HCT116 (cell line): ENCODE data around the gene EEF1A2. TPM values are rescaled to one million over a fixed set of nuclear protein-coding genes. Genes with fewer than 3 reads are reported as not detected.

Source experiments
- ATAC-seq: fragments of 200-7000 bp; cut with Tn5 transposase; 2 replicates; pipeline ENCODE4 v1.9.1; 2020; ENCODE audit warnings: mild to moderate bottlenecking, moderate library complexity
- BruUV-seq: library from RNA; stranded (reverse); fragments of 400-500 nt; replicated peaks from 2 replicates; lab custom pipeline; 2021; lab: Mats Ljungman, UMichigan
- CTCF ChIA-PET: fragments of 300-600 bp; sonication (Branson Sonifier 250); formaldehyde crosslinking; loops from one replicate; lab custom pipeline; 2021; ENCODE audit warnings: antibody characterized with exemption; lab: Charles Lee
- POLR2A ChIA-PET: fragments of 300-600, 350-600 bp; sonication (Branson Sonifier 250); formaldehyde crosslinking; loops from one replicate; lab custom pipeline; 2021; ENCODE audit warnings: antibody characterized with exemption; lab: Charles Lee
- RAD21 ChIA-PET, 2 experiments: fragments of 300-600 bp; sonication (Branson Sonifier 250); formaldehyde crosslinking; loops; one replicate each; lab custom pipeline; 2023; ENCODE audit warnings: low total read pairs in 2 of 2; ENCODE audit not compliant: uncharacterized antibody in 2 of 2, unreplicated experiment in 2 of 2, low non-redundant PET in 1 of 2; lab: Charles Lee
- DNase-seq: peaks from one replicate; pipeline ENCODE4 v3.0.0-alpha.2; 2010; ENCODE audit warnings: low read depth, low spot score
- H2AFZ ChIP-seq: fragments of 200-600 bp; shearing (Covaris generic), sonication (generic); 2 replicates; pipeline ENCODE4 v1.6.1; 2017; ENCODE audit warnings: low read depth, mixed run types, mixed read lengths, antibody characterized with exemption, low read length; ENCODE audit not compliant: poor library complexity, severe bottlenecking
- H3K27ac ChIP-seq: 2 replicates; pipeline ENCODE4 v1.5.1; 2012; ENCODE audit warnings: low read depth, low read length
- H3K27me3 ChIP-seq: fragments of 200-600 bp; sonication (generic); 2 replicates; pipeline ENCODE4 v1.6.1; 2016; ENCODE audit warnings: mixed run types, low read length, mixed read lengths; ENCODE audit not compliant: insufficient read depth
- H3K36me3 ChIP-seq, 2 experiments: fragments of 200-500 bp in 1 of 2; fragments of 200-600 bp in 1 of 2; sonication (Bioruptor generic) in 1 of 2; sonication (generic) in 1 of 2; 2 replicates each; pipeline versions ENCODE4 v1.5.1 to v1.6.1; 2014 to 2016; ENCODE audit warnings: low read length in 2 of 2, inconsistent platforms in 1 of 2, mixed read lengths in 1 of 2, mixed run types in 1 of 2; ENCODE audit not compliant: insufficient read depth in 2 of 2, control insufficient read depth in 1 of 2
- H3K4me1 ChIP-seq, 2 experiments: fragments of 200-600 bp in 1 of 2; sonication (generic) in 1 of 2; 2 replicates each; pipeline versions ENCODE4 v1.5.1 to v1.6.1; 2012 to 2017; ENCODE audit warnings: low read length in 2 of 2, inconsistent platforms in 1 of 2, mild to moderate bottlenecking in 1 of 2, mixed read lengths in 1 of 2, mixed run types in 1 of 2, moderate library complexity in 1 of 2; ENCODE audit not compliant: insufficient read depth in 2 of 2, control insufficient read depth in 1 of 2
- H3K4me2 ChIP-seq: fragments of 200-600 bp; sonication (generic); 2 replicates; pipeline ENCODE4 v1.6.1; 2017; ENCODE audit warnings: mixed run types, low read length, mixed read lengths
- H3K4me3 ChIP-seq, 2 experiments: fragments of 200-600 bp in 1 of 2; sonication (generic) in 1 of 2; replicated peaks in 1 of 2; 2 replicates each; pipeline ENCODE4 v1.5.1; 2011 to 2016; ENCODE audit warnings: low read length in 2 of 2, control low read depth in 1 of 2, low read depth in 1 of 2, mild to moderate bottlenecking in 1 of 2, mixed read lengths in 1 of 2, mixed run types in 1 of 2
- H3K79me2 ChIP-seq: fragments of 200-600 bp; sonication (generic); 2 replicates; pipeline ENCODE4 v1.6.1; 2017; ENCODE audit warnings: mild to moderate bottlenecking, mixed run types, low read length, moderate library complexity, mixed read lengths; ENCODE audit not compliant: insufficient read depth
- H3K9ac ChIP-seq: fragments of 200-600 bp; sonication (generic); 2 replicates; pipeline ENCODE4 v1.6.1; 2016; ENCODE audit warnings: low read length, mixed read lengths
- H3K9me2 ChIP-seq: fragments of 200-600 bp; sonication (generic), shearing (Covaris generic); 2 replicates; pipeline ENCODE4 v1.6.1; 2017; ENCODE audit warnings: mixed run types, mild to moderate bottlenecking, moderate library complexity; ENCODE audit not compliant: insufficient read depth
- H3K9me3 ChIP-seq, 2 experiments: fragments of 200-500 bp in 1 of 2; fragments of 200-600 bp in 1 of 2; sonication (Bioruptor generic) in 1 of 2; sonication (generic) in 1 of 2; 2 replicates each; pipeline ENCODE4 v1.6.1; 2014 to 2017; ENCODE audit warnings: low read length in 2 of 2, mixed read lengths in 2 of 2, inconsistent platforms in 1 of 2, low read depth in 1 of 2, mild to moderate bottlenecking in 1 of 2, mixed run types in 1 of 2, moderate library complexity in 1 of 2; ENCODE audit not compliant: control insufficient read depth in 1 of 2, insufficient read depth in 1 of 2
- H4K20me1 ChIP-seq: fragments of 200-600 bp; sonication (generic), shearing (Covaris generic); 2 replicates; pipeline ENCODE4 v1.6.1; 2017; ENCODE audit warnings: mixed run types, mild to moderate bottlenecking, moderate library complexity; ENCODE audit not compliant: insufficient read depth
- CBX3 ChIP-seq: IDR thresholded peaks from 2 replicates; pipeline ENCODE4 v1.6.1; 2012; ENCODE audit warnings: low read depth
- CEBPB ChIP-seq: IDR thresholded peaks from 2 replicates; pipeline ENCODE4 v1.6.1; 2012; ENCODE audit warnings: low read depth
- ELF1 ChIP-seq: IDR thresholded peaks from 2 replicates; pipeline ENCODE4 v1.6.1; 2012; ENCODE audit warnings: low read depth, borderline replicate concordance
- EZH2phosphoT487 ChIP-seq: fragments of 200-600 bp; IDR thresholded peaks from 2 replicates; pipeline ENCODE4 v1.6.1; 2018; ENCODE audit warnings: antibody characterized with exemption, borderline replicate concordance
- JUND ChIP-seq: IDR thresholded peaks from 2 replicates; pipeline ENCODE4 v1.6.1; 2012
- POLR2AphosphoS5 ChIP-seq: IDR thresholded peaks from 2 replicates; pipeline ENCODE4 v1.6.1; 2011; ENCODE audit warnings: mild to moderate bottlenecking, low read depth, low read length, moderate library complexity
- SIN3A ChIP-seq: IDR thresholded peaks from 2 replicates; pipeline ENCODE4 v1.6.1; 2012; ENCODE audit warnings: low read depth
- ZFX ChIP-seq: fragments of 450-650 bp; IDR thresholded peaks from 2 replicates; pipeline ENCODE4 v1.6.1; 2017
- ZNF274 ChIP-seq: fragments of 200-500 bp; sonication (Bioruptor generic); IDR thresholded peaks from 2 replicates; pipeline ENCODE4 v1.6.1; 2014; ENCODE audit warnings: mild to moderate bottlenecking, low read depth, low read length, inconsistent platforms
- intact Hi-C: fragments of 100-400 bp; cut with micrococcal nuclease; formaldehyde crosslinking; loops from 2 replicates; pipeline ENCODE4 v1.10.0; 2022
- total RNA-seq: library from RNA; stranded (reverse); gene quantifications from one replicate; pipeline ENCODE4 v1.2.1, GENCODE V29; 2021; ENCODE audit not compliant: unreplicated experiment
- TF ChIP-seq, protein P1 (sequence below): IDR thresholded peaks from 2 replicates; pipeline ENCODE4 v1.6.1; 2012
- TF ChIP-seq, protein P2 (sequence below): IDR thresholded peaks from 2 replicates; pipeline ENCODE4 v1.6.1; 2012; ENCODE audit warnings: low read depth

EEF1A2 gene
- total RNA-seq, 1 experiment from 2014 or later, result 454 TPM

DNA sequence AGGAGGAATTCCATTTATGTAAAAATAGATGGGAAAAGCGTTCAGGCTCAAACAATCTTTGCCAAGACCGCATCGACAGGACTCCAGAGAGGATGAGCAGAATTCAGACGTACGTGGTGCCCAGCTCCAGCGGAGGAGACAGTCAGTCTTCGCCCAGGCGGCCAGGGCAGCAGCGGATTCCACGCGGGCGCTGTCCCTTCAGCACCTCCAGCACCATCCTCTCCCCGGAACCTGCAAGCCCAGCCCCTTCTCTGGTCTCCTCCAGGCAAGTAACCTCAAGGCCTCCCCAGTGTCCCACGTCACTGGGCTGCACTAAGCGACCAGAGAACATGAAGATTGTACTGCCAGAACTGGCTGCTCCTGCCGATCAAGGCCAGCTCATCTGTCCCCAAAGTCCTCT is 23.7 kb downstream of the EEF1A2 start:
- Histone ChIP-seq H3K9ac (no peak overlapping the region), H3K9me3 (no peaks in the 10 kb centered on the region), H3K79me2 (peaks cover 18% of the 10 kb centered on the region; the same call in 1 of the 2 replicates), H3K27ac (no peak overlapping the region), H3K9me2 (no peaks in the 10 kb centered on the region), H4K20me1 (no peaks in the 10 kb centered on the region), H3K4me2 (no peak overlapping the region), H3K27me3 (no peaks in the 10 kb centered on the region), H3K36me3 (no peaks in the 10 kb centered on the region), H3K4me3 (no peak overlapping the region), H3K4me1 (peaks cover 6 to 22% of the 10 kb centered on the region in 2 experiments), H2AFZ (no peak overlapping the region)
- ChIA-PET POLR2A (no interaction called here), RAD21 (no interaction called here), CTCF (no interaction called here)
- DNase-seq, result no peak
- no peak for ATAC-seq
- BruUV-seq, result no TSS peak
- intact Hi-C loops, result no loop called here
- TF ChIP-seq JUND, result no peak
- no peak for TF ChIP-seq POLR2AphosphoS5
- TF ChIP-seq ZFX, result no peak
- TF ChIP-seq ZNF274, result no peak
- no peak for TF ChIP-seq SIN3A
- TF ChIP-seq CBX3, result no peak
- TF ChIP-seq, protein P1, sequence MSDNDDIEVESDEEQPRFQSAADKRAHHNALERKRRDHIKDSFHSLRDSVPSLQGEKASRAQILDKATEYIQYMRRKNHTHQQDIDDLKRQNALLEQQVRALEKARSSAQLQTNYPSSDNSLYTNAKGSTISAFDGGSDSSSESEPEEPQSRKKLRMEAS, result no peak
- TF ChIP-seq CEBPB, result no peak
- no peak for TF ChIP-seq ELF1
- TF ChIP-seq, protein P2, sequence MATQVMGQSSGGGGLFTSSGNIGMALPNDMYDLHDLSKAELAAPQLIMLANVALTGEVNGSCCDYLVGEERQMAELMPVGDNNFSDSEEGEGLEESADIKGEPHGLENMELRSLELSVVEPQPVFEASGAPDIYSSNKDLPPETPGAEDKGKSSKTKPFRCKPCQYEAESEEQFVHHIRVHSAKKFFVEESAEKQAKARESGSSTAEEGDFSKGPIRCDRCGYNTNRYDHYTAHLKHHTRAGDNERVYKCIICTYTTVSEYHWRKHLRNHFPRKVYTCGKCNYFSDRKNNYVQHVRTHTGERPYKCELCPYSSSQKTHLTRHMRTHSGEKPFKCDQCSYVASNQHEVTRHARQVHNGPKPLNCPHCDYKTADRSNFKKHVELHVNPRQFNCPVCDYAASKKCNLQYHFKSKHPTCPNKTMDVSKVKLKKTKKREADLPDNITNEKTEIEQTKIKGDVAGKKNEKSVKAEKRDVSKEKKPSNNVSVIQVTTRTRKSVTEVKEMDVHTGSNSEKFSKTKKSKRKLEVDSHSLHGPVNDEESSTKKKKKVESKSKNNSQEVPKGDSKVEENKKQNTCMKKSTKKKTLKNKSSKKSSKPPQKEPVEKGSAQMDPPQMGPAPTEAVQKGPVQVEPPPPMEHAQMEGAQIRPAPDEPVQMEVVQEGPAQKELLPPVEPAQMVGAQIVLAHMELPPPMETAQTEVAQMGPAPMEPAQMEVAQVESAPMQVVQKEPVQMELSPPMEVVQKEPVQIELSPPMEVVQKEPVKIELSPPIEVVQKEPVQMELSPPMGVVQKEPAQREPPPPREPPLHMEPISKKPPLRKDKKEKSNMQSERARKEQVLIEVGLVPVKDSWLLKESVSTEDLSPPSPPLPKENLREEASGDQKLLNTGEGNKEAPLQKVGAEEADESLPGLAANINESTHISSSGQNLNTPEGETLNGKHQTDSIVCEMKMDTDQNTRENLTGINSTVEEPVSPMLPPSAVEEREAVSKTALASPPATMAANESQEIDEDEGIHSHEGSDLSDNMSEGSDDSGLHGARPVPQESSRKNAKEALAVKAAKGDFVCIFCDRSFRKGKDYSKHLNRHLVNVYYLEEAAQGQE, result no peak; the same call in 1 of the 2 replicates
- no peak for TF ChIP-seq EZH2phosphoT487
